Activated naive CD8-positive, alpha-beta T cell (primary cell): ENCODE measurements around the gene RASSF5.
A peak's percentile ranks its signal among the peaks of the same experiment; 100 is the strongest.
"Not testable (repeated sequence)": the region's sequence is repeated elsewhere in the genome, so short reads cannot be mapped to it uniquely, and the experiment has no call there.

ENCODE experiments used
- H3K27ac Mint-ChIP-seq: one replicate; pipeline ENCODE4 v1.8.0; 2021; ENCODE audit warnings: mixed read lengths
- H3K27me3 Mint-ChIP-seq: one replicate; pipeline ENCODE4 v1.8.0; 2021; ENCODE audit warnings: mixed read lengths
- H3K36me3 Mint-ChIP-seq: one replicate; pipeline ENCODE4 v1.8.0; 2021; ENCODE audit warnings: mixed read lengths
- H3K4me1 Mint-ChIP-seq: one replicate; pipeline ENCODE4 v1.8.0; 2021; ENCODE audit warnings: low read depth, mixed read lengths
- H3K4me3 Mint-ChIP-seq: one replicate; pipeline ENCODE4 v1.8.0; 2021; ENCODE audit warnings: mild to moderate bottlenecking, mixed read lengths
- H3K9me3 Mint-ChIP-seq: one replicate; pipeline ENCODE4 v1.8.0; 2021; ENCODE audit warnings: low read depth, mixed read lengths

Gene RASSF5

DNA sequence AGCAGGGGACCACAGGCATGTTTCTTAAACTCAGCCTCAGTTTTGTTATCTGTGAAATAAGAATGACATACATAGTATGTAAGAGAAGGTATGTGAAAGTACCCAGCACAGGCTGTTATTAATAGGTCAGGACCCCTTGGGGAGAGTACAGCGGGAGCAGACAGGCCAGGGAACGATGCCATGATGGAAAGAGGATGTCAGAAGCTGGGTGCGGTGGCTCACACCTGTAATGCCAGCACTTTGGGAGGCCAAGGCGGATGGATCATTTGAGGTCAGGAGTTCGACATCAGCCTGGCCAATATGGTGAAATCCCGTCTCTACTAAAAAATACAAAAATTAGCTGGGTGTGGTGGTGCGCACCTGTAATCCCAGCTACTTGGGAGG lies 73.8 kb downstream of the RASSF5 start:
- H3K27me3 Mint-ChIP-seq, H3K9me3 Mint-ChIP-seq: not testable (repeated sequence)
- H3K4me3 Mint-ChIP-seq: peak overlapping the region; percentile 84
- peaks cover 85% of the 10 kb centered on the region for H3K4me1 Mint-ChIP-seq
- H3K36me3 Mint-ChIP-seq: peaks cover 20% of the 10 kb centered on the region
- H3K27ac Mint-ChIP-seq: peak overlapping the region; percentile 100

DNA sequence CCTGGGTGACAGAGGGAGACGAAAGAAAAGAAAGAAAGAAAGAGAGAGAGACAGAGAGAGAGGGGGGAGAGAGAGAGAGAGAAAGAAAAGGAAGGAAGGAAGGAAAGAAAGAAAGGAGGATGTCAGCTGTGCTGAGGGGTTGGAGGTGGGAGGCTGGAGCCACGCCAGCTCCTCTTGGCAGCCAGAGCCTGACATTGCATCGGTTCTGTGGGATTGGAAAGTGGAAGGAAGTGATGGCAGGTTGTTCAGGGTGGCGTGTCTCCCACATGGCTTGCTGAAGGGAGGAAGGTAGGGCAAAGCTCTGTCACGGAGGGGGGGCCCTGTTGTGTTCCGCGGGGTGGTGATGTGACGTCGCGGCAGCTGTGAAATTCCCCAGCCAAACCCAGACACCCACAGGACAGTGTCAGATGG lies 74.2 kb downstream of the RASSF5 start:
- no peaks in the 10 kb centered on the region for H3K9me3 Mint-ChIP-seq
- H3K4me3 Mint-ChIP-seq: peak overlapping the region; percentile 84
- H3K27me3 Mint-ChIP-seq: no peaks in the 10 kb centered on the region
- H3K4me1 Mint-ChIP-seq: peaks cover 83% of the 10 kb centered on the region
- peaks cover 20% of the 10 kb centered on the region for H3K36me3 Mint-ChIP-seq
- peak overlapping the region; percentile 100 for H3K27ac Mint-ChIP-seq

DNA sequence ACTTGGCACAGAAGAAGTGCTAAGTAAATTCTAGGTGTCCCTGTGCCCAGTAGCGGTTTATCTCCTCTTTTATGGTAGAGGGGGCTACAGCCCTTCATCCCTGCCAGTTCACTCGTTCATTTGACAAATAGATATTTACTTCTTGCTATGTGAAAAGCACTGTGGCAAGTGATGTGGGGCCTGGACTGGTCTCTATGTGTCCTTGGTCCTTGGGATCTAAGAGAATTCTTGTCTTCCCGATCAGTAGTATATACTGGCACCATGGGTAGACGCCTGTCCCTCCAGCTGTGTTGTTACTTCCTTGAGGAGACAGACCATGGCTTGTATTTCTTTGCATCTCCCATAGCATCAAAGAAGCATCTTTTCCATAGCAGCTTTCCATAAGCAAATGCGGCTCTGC lies 75.2 kb downstream of the RASSF5 start:
- peaks cover 15% of the 10 kb centered on the region for H3K36me3 Mint-ChIP-seq
- peaks cover 80% of the 10 kb centered on the region for H3K4me1 Mint-ChIP-seq
- H3K9me3 Mint-ChIP-seq: no peaks in the 10 kb centered on the region
- H3K27me3 Mint-ChIP-seq: no peaks in the 10 kb centered on the region
- peak overlapping the region; percentile 84 for H3K4me3 Mint-ChIP-seq
- peak overlapping the region; percentile 100 for H3K27ac Mint-ChIP-seq

DNA sequence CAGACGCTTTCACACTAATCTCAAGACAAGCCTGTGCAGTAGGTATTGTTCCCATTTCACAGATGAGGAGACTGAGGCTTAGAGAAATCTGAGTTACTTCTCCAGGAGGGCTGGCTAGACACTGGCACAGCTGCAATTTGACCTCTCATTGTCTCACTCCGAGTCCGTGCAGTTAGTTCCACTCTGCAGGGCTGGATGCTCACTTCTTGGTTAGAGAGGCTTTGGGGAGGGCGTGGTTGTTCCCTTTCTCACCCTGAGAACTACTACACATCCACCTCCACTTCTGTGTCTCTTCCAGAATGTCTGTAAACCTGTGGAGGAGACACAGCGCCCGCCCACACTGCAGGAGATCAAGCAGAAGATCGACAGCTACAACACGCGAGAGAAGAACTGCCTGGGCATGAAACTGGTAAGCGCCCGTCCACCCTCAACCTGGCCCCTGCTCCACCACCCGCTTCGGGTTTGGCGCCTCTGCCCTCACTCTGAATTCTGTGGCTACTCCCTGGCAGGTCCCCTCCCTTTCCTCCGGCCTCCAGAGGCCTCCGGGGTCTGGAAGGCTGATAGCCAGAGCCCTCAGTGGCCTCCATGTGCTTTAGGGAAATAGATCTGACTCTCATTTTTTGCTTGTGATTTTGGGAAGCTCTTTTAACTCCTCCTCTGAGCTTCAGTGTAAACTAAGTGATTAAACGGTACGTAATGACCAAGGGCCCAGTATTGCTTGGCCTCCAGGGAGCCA lies 75.8 kb downstream of the RASSF5 start:
- Mint-ChIP-seq H3K27ac (peak overlapping the region; percentile 100), H3K9me3 (no peaks in the 10 kb centered on the region), H3K4me3 (peak overlapping the region; percentile 84), H3K4me1 (peaks cover 80% of the 10 kb centered on the region), H3K27me3 (no peaks in the 10 kb centered on the region), H3K36me3 (peaks cover 14% of the 10 kb centered on the region)

DNA sequence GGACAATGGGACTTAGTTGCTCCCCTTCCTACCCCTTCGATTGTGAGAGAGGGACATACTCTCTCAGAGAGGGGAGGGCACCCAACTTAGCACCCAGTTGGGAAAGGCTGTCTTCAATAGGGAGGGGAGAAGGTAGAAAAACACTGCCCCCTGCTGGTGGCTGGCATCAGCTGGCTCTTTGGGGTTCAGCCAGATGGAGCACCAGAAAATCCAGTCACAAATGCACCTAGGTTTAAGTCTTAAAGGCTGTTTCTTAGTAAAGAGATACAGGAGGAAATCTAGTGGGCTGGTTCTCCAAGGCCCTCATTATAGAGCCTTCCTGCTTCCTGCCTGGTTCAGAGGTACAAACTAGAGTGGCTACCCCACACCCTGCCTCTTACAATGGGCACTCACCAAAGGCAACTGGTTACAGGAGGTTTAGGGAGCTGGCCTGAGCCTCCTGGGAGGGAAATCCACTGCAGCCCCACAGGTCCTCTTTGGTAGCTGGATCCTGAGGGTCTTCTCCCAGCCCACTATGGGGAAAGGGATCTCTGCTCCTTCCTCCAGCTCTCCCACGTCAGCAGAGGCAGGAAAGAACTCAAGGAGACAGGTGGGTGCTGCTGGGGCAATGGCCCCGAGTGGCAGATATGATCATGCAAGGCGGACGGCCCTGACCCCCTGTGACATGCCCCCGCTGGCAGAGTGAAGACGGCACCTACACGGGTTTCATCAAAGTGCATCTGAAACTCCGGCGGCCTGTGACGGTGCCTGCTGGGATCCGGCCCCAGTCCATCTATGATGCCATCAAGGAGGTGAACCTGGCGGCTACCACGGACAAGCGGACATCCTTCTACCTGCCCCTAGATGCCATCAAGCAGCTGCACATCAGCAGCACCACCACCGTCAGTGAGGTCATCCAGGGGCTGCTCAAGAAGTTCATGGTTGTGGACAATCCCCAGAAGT lies 76.6 kb downstream of the RASSF5 start:
- Mint-ChIP-seq H3K4me3 (peak overlapping the region; percentile 84), H3K27ac (peak overlapping the region; percentile 100), H3K4me1 (peaks cover 79% of the 10 kb centered on the region), H3K9me3 (no peaks in the 10 kb centered on the region), H3K27me3 (no peaks in the 10 kb centered on the region), H3K36me3 (peaks cover 10% of the 10 kb centered on the region)

DNA sequence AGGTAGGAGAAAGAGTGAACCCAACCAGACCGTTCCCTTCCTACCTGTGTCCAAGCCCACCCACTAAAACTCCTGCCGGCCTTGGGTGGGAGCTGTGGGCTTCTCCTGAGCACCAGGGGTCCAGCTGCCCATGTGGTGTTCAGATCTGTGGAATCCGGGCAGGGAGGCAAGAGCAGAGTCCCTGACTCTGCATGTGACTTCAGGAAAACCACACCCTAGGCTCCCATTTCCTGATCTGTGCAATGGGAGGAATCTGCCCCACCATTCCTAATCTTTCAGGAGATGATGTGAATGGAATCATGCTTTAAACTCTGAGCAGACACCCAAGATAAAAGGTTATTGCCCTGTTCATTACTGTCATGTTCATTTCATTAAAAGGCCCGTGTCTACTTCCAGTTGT lies 77.4 kb downstream of the RASSF5 start:
- Mint-ChIP-seq H3K27me3 (no peaks in the 10 kb centered on the region), H3K27ac (peak overlapping the region; percentile 78), H3K4me3 (no peak overlapping the region), H3K9me3 (no peaks in the 10 kb centered on the region), H3K4me1 (peaks cover 79% of the 10 kb centered on the region), H3K36me3 (peaks cover 10% of the 10 kb centered on the region)

DNA sequence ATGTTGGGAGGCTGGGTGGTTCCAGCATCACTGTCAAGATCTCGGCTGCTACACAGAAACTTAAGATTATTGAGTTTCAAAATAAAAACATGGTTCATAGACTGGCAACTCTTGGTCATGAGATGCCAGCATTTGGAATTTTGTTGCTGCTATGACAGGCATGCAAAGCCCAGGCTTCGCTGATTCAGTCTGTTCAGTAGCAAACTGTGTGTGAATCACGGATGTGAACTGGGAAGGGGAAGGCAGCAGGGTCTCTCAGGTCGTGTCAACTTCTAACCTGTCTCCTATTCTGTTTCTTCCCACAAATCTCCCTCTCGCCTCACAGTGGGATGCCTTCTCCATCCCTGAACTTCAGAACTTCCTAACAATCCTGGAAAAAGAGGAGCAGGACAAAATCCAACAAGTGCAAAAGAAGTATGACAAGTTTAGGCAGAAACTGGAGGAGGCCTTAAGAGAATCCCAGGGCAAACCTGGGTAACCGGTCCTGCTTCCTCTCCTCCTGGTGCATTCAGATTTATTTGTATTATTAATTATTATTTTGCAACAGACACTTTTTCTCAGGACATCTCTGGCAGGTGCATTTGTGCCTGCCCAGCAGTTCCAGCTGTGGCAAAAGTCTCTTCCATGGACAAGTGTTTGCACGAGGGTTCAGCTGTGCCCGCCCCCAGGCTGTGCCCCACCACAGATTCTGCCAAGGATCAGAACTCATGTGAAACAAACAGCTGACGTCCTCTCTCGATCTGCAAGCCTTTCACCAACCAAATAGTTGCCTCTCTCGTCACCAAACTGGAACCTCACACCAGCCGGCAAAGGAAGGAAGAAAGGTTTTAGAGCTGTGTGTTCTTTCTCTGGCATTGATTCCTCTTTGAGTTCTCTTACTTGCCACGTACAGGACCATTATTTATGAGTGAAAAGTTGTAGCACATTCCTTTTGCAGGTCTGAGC lies 79.4 kb downstream of the RASSF5 start:
- Mint-ChIP-seq H3K9me3 (no peaks in the 10 kb centered on the region), H3K4me3 (peak overlapping the region; percentile 23), H3K36me3 (peaks cover 7% of the 10 kb centered on the region), H3K4me1 (peaks cover 78% of the 10 kb centered on the region), H3K27ac (peak overlapping the region; percentile 96), H3K27me3 (no peaks in the 10 kb centered on the region)

DNA sequence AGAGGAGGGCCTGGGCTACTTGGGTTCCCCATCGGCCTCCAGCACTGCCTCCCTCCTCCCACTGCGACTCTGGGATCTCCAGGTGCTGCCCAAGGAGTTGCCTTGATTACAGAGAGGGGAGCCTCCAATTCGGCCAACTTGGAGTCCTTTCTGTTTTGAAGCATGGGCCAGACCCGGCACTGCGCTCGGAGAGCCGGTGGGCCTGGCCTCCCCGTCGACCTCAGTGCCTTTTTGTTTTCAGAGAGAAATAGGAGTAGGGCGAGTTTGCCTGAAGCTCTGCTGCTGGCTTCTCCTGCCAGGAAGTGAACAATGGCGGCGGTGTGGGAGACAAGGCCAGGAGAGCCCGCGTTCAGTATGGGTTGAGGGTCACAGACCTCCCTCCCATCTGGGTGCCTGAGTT lies 80.6 kb downstream of the RASSF5 start:
- Mint-ChIP-seq H3K9me3 (no peaks in the 10 kb centered on the region), H3K4me3 (no peak overlapping the region), H3K4me1 (peaks cover 76% of the 10 kb centered on the region), H3K27me3 (no peaks in the 10 kb centered on the region), H3K36me3 (peaks cover 10% of the 10 kb centered on the region), H3K27ac (peak overlapping the region; percentile 96)

DNA sequence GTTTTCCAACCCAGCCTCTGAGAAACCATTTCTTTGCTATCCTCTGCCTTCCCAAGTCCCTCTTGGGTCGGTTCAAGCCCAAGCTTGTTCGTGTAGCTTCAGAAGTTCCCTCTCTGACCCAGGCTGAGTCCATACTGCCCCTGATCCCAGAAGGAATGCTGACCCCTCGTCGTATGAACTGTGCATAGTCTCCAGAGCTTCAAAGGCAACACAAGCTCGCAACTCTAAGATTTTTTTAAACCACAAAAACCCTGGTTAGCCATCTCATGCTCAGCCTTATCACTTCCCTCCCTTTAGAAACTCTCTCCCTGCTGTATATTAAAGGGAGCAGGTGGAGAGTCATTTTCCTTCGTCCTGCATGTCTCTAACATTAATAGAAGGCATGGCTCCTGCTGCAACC lies 81.2 kb downstream of the RASSF5 start:
- Mint-ChIP-seq H3K9me3 (no peaks in the 10 kb centered on the region), H3K4me3 (peak overlapping the region; percentile 76), H3K4me1 (peaks cover 70% of the 10 kb centered on the region), H3K27ac (peak overlapping the region; percentile 96), H3K27me3 (no peaks in the 10 kb centered on the region), H3K36me3 (peaks cover 10% of the 10 kb centered on the region)

DNA sequence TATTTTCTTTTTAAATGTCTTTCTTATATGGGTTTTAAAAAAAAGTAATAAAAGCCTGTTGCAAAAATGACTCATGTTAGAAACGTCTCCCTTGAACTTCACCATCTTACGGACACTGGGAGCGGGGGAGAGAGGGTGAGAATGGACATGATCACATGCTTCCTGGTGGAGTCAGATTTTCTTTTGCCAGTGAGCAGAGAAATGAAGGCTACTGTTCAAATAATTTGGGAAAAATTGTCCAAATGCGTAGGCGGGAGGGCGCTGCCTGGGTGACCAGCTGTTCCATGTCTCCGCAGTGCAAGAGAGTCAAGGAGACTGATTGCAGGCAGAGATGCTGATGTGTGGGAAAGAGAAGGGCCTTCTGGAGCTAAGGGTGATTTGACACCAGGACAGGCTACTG lies 81.9 kb downstream of the RASSF5 start:
- Mint-ChIP-seq H3K4me1 (peaks cover 71% of the 10 kb centered on the region), H3K27me3 (no peaks in the 10 kb centered on the region), H3K27ac (peak overlapping the region; percentile 96), H3K36me3 (peaks cover 14% of the 10 kb centered on the region), H3K4me3 (peak overlapping the region; percentile 76), H3K9me3 (no peaks in the 10 kb centered on the region)

DNA sequence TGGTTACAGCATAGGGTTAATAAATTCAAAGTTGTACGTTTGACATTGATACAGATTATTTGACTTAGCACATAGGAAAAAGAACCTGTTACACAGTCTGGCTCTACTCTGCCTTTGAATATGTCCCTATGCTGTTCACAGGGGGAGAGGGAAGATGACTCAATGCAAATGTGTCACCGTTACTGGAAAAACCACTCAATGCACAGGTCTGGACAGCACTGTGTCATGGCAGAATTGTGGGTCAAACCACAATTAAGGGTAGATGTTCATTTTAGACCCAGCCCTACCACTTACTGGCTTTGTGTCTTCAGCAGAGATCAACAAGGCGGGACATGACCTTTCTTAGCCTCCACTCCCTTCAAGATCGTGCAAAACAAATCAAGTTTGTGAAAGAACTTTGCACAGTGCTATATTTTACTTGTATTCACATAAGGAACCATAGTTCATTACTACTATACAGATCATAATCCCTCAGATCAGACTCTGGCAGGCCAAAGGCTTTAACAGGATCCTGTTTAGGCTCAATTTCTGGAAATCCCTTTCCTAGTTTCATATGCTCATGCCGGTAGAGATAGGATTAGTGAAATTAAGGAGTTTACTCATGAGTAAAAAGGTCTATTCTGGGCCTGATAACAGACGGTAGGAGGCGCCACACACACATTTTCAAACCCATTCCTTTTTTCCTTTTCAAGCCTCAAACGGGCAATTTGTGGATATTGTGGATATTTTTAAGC lies 82.9 kb downstream of the RASSF5 start:
- Mint-ChIP-seq H3K27ac (peak overlapping the region; percentile 96), H3K4me1 (peaks cover 67% of the 10 kb centered on the region), H3K36me3 (peaks cover 14% of the 10 kb centered on the region), H3K4me3 (peak overlapping the region; percentile 78), H3K27me3 (no peaks in the 10 kb centered on the region), H3K9me3 (no peaks in the 10 kb centered on the region)

DNA sequence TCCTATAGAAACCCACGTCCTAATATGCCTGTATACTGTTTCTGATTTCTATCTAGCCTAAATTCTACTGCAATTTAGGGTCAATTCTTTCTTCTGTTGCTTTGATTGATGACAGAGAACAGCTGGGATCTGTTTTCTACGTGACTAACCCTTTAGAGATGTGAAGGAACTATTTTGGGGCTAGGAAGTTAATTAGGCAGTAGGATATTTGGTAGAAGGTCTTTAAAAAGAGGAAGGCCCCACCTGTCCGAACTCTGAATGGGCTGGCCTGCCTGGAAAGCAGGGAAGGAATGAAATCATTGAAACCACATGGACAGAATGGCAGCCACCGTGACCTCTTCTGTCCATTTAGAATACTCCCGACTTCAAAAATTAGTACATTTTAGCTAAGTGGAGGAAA lies 83.9 kb downstream of the RASSF5 start:
- Mint-ChIP-seq H3K4me1 (peaks cover 63% of the 10 kb centered on the region), H3K36me3 (peaks cover 14% of the 10 kb centered on the region), H3K9me3 (no peaks in the 10 kb centered on the region), H3K4me3 (peak overlapping the region; percentile 44), H3K27me3 (no peaks in the 10 kb centered on the region), H3K27ac (peak overlapping the region; percentile 96)

DNA sequence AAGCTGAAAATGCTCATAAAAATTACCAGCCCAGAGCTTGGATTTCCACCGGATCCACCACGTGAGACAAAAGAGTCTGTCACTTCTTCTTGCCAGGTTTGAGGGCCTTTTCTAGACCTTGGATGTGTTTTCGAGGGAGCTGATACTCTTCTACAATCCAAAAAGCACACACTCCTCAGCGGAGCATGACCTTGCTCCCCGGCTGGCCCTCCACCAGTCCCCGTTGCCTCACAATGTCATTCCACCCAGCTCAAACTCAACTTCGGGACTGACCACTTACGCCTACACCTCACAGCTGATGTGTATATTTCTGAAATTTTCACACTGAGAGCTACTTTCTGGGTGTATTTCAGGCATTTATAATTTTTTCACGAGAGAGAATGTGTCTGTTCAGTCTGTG lies 84.4 kb downstream of the RASSF5 start:
- H3K27ac Mint-ChIP-seq: peak overlapping the region; percentile 83
- no peaks in the 10 kb centered on the region for H3K27me3 Mint-ChIP-seq
- peaks cover 14% of the 10 kb centered on the region for H3K36me3 Mint-ChIP-seq
- no peaks in the 10 kb centered on the region for H3K9me3 Mint-ChIP-seq
- H3K4me3 Mint-ChIP-seq: peak overlapping the region; percentile 6
- peaks cover 59% of the 10 kb centered on the region for H3K4me1 Mint-ChIP-seq

DNA sequence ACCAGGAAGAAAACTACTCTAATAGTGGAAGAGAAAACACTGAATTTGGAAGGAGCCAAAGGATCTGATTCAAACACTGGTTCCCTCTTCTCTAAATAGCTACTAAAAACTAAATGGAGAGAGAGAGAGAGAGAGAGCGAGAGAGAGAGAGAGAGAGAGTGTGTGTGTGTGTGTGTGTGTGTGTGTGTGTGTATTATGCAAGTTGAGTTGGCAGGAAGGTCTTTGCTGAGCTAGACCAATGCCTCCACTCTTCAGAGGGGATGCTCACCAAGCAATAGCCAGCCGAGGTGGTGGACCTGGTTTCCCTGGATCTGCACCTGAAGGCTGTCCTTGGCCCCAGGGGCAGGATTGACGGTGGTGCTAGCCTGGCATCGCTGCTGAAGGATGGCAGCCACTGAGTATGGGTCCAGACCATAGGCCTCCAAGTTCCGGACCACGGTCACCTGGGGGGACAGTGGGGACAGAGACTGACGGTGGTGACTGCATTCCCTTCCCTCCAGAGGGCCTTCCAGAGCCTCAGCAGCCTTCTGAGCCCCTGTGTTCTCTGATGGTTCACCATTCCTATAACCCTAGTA lies 86.1 kb downstream of the RASSF5 start:
- Mint-ChIP-seq H3K4me3 (no peak overlapping the region), H3K9me3 (no peaks in the 10 kb centered on the region), H3K4me1 (peaks cover 45% of the 10 kb centered on the region), H3K36me3 (peaks cover 16% of the 10 kb centered on the region), H3K27ac (peak overlapping the region; percentile 83), H3K27me3 (no peaks in the 10 kb centered on the region)
